GM23338 (cell line): ENCODE data around the gene RILP.

Experiments used
- CREB1 ChIP-seq: fragments of 250-450 bp; sonication (Bioruptor Pico); IDR thresholded peaks from 2 replicates; pipeline ENCODE4 v1.5.0; 2020; ENCODE audit warnings: low read depth, mild to moderate bottlenecking, moderate library complexity
- CTCF ChIP-seq, 2 experiments: fragments of 200-600 bp in 1 of 2; sonication (generic) in 1 of 2; conservative IDR thresholded peaks; 2 replicates each; pipeline versions ENCODE4 v1.5.1 to v1.6.1; 2016 to 2017; ENCODE audit warnings: antibody characterized with exemption in 2 of 2, low read depth in 2 of 2, mild to moderate bottlenecking in 2 of 2, moderate library complexity in 1 of 2
- ETS1 ChIP-seq: IDR thresholded peaks from 2 replicates; pipeline ENCODE4 v1.6.1; 2016; ENCODE audit warnings: antibody characterized with exemption
- EZH2 ChIP-seq: fragments of 200-600 bp; sonication (generic); IDR thresholded peaks from one replicate; pipeline ENCODE4 v1.8.0; 2017; ENCODE audit warnings: antibody characterized with exemption, mild to moderate bottlenecking, low read depth; ENCODE audit not compliant: unreplicated experiment
- EZH2phosphoT487 ChIP-seq: fragments of 200-600 bp; sonication (generic); IDR thresholded peaks from one replicate; pipeline ENCODE4 v1.8.1; 2018; ENCODE audit warnings: antibody characterized with exemption; ENCODE audit not compliant: unreplicated experiment
- POLR2AphosphoS5 ChIP-seq: IDR thresholded peaks from 2 replicates; pipeline ENCODE4 v1.6.1; 2016; ENCODE audit warnings: antibody characterized with exemption, low read depth
- REST ChIP-seq: IDR thresholded peaks from one replicate; pipeline ENCODE4 v1.6.1; 2018; ENCODE audit warnings: antibody characterized with exemption; ENCODE audit not compliant: unreplicated experiment
- STAT1 ChIP-seq: IDR thresholded peaks from one replicate; pipeline ENCODE4 v1.6.1; 2016; ENCODE audit warnings: antibody characterized with exemption; ENCODE audit not compliant: unreplicated experiment
- ZNF331 ChIP-seq: fragments of 250-450 bp; sonication (Bioruptor Pico); IDR thresholded peaks from 2 replicates; pipeline ENCODE4 v1.5.0; 2020; ENCODE audit warnings: low read depth, mild to moderate bottlenecking, moderate library complexity
- ZNF462 ChIP-seq: fragments of 250-450 bp; sonication (Bioruptor Pico); IDR thresholded peaks from 2 replicates; pipeline ENCODE4 v1.5.0; 2020; ENCODE audit warnings: mild to moderate bottlenecking, moderate library complexity

- TF ChIP-seq EZH2 (no peak), CTCF (conservative IDR thresholded peaks at IDR 0.05; ENCODE audit: low read depth in 2 of 2) (no peak), ETS1 (no peak), POLR2AphosphoS5 (no peak), REST (no peak), EZH2phosphoT487 (no peak), CREB1 (CRISPR knock-in tag) (no peak), STAT1 (no peak), ZNF462 (CRISPR knock-in tag) (no peak), ZNF331 (CRISPR knock-in tag) (no peak)
Measured at GRCh38 chr17:1612400-1612799, 37.3 kb downstream of the RILP start.
